SJSA1 (cell line): Measurements from ENCODE around the gene WWOX. TPM values are rescaled to one million over a fixed set of nuclear protein-coding genes. Genes with fewer than 3 reads are reported as not detected.

ENCODE experiments used
- DNase-seq, 2 experiments: peaks; one replicate each; pipeline ENCODE4 v3.0.0-alpha.2; 2015 to 2020; ENCODE audit warnings: low spot score in 2 of 2, low read depth in 1 of 2
- H3K27ac ChIP-seq: fragments of 250-450 bp; sonication (Bioruptor Pico); 2 replicates; pipeline ENCODE4 v1.5.1; 2020; ENCODE audit warnings: mild to moderate bottlenecking, moderate library complexity
- H3K27me3 ChIP-seq: fragments of 250-450 bp; sonication (Bioruptor Pico); replicated peaks from 2 replicates; pipeline ENCODE4 v1.5.1; 2020; ENCODE audit warnings: mild to moderate bottlenecking, moderate library complexity
- H3K36me3 ChIP-seq: fragments of 250-450 bp; sonication (Bioruptor Pico); 2 replicates; pipeline ENCODE4 v1.5.1; 2020; ENCODE audit warnings: mild to moderate bottlenecking
- H3K4me1 ChIP-seq: fragments of 250-450 bp; sonication (Bioruptor Pico); replicated peaks from 2 replicates; pipeline ENCODE4 v1.6.1; 2021; ENCODE audit warnings: mild to moderate bottlenecking
- H3K4me3 ChIP-seq: fragments of 250-450 bp; sonication (Bioruptor Pico); 2 replicates; pipeline ENCODE4 v1.5.1; 2020; ENCODE audit warnings: mild to moderate bottlenecking
- H3K9me3 ChIP-seq: fragments of 250-450 bp; sonication (Bioruptor Pico); replicated peaks from 2 replicates; pipeline ENCODE4 v1.5.1; 2020; ENCODE audit warnings: mild to moderate bottlenecking
- total RNA-seq: library from RNA; depleted of rRNA; stranded (reverse); fragments of >200 nt; shearing (Covaris generic); gene quantifications from 2 replicates; pipeline ENCODE4 v1.2.3, GENCODE V29; 2014

The WWOX gene
- total RNA-seq, 1 experiment from 2014 or later: 13.4 TPM

DNA sequence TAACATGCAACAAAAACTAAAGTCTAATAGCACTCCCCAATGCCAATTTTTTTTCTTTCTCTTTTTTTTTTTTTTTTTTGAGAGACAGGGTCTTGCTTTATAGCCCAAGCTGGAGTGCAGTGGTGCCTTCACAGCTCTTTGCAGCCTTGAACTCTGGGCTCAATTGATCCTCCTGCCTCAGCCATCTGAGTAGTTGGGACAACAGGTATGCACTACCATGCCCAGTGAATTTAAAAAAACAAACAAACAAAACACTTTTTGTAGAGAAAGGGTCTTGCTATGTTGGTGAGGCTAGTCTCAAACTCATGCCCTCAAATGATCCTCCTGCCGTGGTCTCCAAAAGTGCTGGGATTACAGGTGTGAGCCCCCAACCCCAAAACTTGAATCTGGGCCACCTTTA lies 632.3 kb downstream of the WWOX start:
- Histone ChIP-seq H3K27ac (no peak overlapping the region), H3K27me3 (no peaks in the 10 kb centered on the region), H3K36me3 (no peaks in the 10 kb centered on the region), H3K9me3 (peaks cover 5% of the 10 kb centered on the region), H3K4me3 (no peak overlapping the region), H3K4me1 (no peaks in the 10 kb centered on the region)
- DNase-seq: no peak

DNA sequence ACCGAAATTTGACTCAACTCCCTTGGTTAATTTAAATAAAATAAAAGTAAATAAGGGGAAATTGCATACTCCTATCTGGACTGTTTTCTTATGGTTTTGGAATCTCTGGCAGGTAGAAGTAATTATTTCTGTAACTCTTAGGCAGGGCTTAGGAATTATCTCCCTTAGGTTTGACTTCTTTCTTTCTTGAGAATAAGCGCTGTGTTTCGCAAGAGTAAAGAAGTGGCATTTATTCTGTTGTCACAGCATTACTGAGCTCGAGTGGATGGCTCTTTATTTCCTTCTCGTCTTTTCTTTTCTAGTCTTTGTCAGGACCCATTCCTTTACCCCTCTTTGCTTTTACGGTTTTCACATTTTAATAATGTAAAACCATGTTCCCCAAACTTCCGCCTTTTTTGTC lies 633.2 kb downstream of the WWOX start:
- Histone ChIP-seq H3K36me3 (no peaks in the 10 kb centered on the region), H3K4me1 (no peaks in the 10 kb centered on the region), H3K27ac (no peak overlapping the region), H3K27me3 (no peaks in the 10 kb centered on the region), H3K9me3 (peaks cover 5% of the 10 kb centered on the region), H3K4me3 (no peak overlapping the region)
- no peak for DNase-seq

DNA sequence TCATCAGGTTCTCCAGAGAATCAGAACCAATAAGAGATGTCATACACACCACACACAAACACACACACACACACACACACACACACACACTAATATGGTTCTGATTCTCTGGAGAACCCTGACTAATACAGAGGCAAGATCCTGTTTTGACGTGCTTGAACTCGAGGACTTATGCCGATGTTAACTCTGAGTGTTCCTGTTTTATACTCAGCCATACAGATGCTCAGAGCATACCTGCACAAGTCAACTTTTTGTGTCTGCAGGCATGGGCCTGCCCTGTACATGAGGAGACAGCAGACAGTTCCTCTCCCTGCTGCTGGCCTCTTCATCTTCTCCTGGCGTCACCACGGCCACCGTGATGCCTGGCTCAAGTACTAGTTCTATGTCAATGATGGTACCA lies 635.9 kb downstream of the WWOX start:
- Histone ChIP-seq H3K9me3 (peaks cover 5% of the 10 kb centered on the region; the same call in 1 of the 2 replicates), H3K36me3 (no peaks in the 10 kb centered on the region), H3K4me1 (no peaks in the 10 kb centered on the region), H3K27ac (no peak overlapping the region), H3K27me3 (no peaks in the 10 kb centered on the region), H3K4me3 (no peak overlapping the region)
- no peak for DNase-seq

DNA sequence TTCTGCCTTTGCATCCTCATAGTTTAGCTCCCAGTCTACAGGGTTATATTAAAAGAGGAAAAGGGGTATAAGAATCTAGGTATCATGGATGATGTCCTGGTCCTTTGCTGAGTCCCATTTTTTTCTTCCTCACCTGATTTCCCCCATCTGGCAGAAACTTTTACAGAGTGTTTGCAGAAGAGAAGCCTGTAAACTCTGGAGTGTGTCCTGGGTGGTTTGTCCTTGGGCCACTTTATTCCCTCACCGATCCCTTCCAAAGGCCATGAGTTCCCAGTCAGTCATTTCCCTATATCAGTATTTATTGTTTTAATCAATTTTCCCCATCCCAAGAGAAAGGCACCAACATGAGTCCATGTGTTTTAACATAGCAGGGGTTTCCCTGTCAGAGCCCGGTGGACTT lies 638.2 kb downstream of the WWOX start:
- H3K36me3 ChIP-seq: no peaks in the 10 kb centered on the region
- peaks cover 4% of the 10 kb centered on the region for H3K4me1 ChIP-seq
- no peak overlapping the region for H3K27ac ChIP-seq
- no peaks in the 10 kb centered on the region for H3K27me3 ChIP-seq
- H3K9me3 ChIP-seq: peaks cover 5% of the 10 kb centered on the region; the same call in 1 of the 2 replicates
- no peak overlapping the region for H3K4me3 ChIP-seq
- DNase-seq: no peak

DNA sequence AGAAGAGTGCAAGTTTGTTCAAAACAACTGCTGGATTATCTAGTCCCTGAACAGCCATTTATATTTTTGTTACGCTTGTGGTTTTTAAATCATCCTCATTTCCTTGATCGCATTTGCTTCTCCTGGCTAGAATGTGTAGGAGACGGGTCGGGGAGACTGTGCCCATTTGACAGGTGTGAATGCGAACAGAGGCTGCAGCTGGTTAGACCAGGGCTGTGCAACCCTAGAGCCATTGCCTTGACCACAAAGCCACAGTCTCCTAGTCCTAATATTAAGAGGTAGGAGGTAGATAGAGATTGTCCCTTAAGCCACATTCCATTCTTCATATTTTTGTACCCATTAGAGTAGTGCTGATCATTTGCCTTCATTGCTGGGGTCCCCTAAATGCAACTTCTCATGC lies 639.1 kb downstream of the WWOX start:
- Histone ChIP-seq H3K4me1 (peaks cover 10% of the 10 kb centered on the region), H3K9me3 (peaks cover 5% of the 10 kb centered on the region; the same call in 1 of the 2 replicates), H3K27me3 (no peaks in the 10 kb centered on the region), H3K36me3 (no peaks in the 10 kb centered on the region), H3K27ac (no peak overlapping the region), H3K4me3 (no peak overlapping the region)
- DNase-seq: no peak

DNA sequence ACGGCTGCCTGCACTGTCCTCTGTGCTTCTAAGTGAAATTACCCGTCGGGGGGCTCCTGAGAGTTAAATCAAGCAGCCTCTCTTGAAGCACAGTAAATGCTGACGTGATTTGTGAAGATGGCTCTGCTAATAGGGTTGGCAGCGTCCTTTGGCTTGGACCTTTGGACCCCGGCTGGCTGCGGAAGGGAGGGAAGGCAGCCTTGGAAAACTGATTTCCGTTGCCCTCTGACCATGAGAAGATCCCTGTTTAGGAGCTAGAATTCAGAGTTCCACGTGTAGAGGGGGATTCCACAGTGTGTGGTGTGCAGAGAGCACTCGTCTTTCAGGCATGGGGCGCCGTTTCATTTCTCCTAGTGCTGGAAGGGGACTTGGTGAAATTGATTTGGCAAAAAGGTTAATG lies 640.8 kb downstream of the WWOX start:
- H3K4me1 ChIP-seq: peaks cover 10% of the 10 kb centered on the region
- no peaks in the 10 kb centered on the region for H3K27me3 ChIP-seq
- DNase-seq: no peak
- H3K27ac ChIP-seq: no peak overlapping the region
- no peaks in the 10 kb centered on the region for H3K36me3 ChIP-seq
- no peak overlapping the region for H3K4me3 ChIP-seq
- H3K9me3 ChIP-seq: peaks cover 5% of the 10 kb centered on the region; the same call in 1 of the 2 replicates

DNA sequence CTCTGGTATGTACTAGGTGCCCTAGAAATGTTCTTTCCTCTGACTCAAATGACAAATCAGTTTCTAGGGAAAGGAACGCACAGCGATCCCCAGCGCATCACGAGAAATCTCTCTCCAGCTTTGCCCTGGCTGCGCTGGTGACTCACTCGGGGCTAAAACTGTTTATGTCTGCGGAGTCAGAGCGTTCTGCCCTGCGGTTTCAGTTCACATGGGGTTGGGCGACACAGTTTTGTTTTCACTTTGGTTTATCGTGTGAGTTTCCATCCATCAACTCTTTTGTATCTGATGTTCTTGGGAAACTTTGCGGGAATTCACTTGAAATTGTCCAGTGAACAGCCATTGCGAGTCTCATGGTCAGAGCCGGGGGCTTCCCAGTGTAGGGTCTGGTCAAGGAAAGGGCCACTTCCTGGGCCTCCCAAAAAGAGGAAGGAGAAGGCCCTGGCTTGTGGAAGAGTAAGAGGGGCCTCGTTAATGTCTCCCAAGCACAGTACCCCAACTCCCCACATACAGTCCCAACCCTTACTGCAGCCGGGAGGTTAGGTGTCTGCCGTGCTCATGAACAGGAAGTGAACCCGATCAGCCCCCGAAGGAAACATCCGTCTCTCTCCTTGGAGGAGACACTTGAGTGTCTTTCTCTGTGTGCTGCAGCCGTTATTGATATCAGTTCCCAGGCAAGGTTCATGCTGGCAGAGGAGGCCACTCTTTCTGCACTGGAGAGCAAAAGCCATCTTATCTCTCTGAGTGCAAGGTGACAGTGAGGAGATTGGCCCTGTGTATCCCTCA lies 643.2 kb downstream of the WWOX start:
- Histone ChIP-seq H3K27me3 (no peaks in the 10 kb centered on the region), H3K27ac (peak overlapping the region; percentile 59), H3K36me3 (no peaks in the 10 kb centered on the region), H3K9me3 (no peaks in the 10 kb centered on the region), H3K4me1 (peaks cover 10% of the 10 kb centered on the region), H3K4me3 (peak overlapping the region; percentile 30)
- peak; percentile 82 to 84 for DNase-seq

DNA sequence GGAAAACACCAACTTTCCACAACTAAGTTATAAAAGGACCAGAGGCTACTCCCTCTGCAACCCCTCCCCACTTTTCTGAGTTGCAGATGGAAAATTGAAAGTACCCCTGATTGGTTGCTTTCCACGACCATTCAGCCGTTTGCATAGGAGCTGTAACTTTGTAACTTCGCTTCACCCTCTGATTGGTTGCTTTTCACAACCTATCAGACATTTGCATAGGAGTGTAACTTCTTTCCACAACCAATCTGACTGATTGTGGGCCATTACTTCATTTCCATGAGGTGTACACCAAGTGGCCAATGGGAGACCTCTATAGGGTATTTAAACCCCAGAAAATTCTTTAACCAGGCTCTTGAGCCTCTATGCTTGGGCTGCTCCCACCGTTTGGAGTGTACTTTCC lies 644.1 kb downstream of the WWOX start:
- Histone ChIP-seq H3K27ac (no peak overlapping the region), H3K27me3 (no peaks in the 10 kb centered on the region), H3K4me3 (no peak overlapping the region), H3K36me3 (no peaks in the 10 kb centered on the region), H3K4me1 (peaks cover 10% of the 10 kb centered on the region), H3K9me3 (no peaks in the 10 kb centered on the region)
- no peak for DNase-seq

DNA sequence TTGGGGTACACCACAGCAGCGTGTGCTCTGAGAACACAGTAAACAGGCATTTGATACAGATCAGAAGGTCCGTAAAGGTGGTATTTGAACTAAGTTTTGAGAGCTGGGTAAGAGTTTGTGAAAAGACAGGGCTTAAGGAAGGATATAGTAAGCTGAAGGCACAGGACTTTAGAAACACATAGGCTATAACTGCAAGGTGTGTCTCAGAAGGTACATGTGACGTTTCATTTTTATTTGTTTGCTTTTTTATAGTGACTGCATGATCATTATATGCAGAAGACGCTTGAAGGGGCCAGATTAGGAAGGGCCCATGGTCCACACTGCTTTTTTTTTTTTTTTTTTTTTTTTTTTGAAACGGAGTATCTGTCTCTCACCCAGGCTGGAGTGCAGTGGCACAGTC lies 644.6 kb downstream of the WWOX start:
- Histone ChIP-seq H3K27me3 (no peaks in the 10 kb centered on the region), H3K36me3 (no peaks in the 10 kb centered on the region), H3K9me3 (no peaks in the 10 kb centered on the region), H3K4me1 (peaks cover 10% of the 10 kb centered on the region), H3K27ac (no peak overlapping the region), H3K4me3 (no peak overlapping the region)
- DNase-seq: no peak

DNA sequence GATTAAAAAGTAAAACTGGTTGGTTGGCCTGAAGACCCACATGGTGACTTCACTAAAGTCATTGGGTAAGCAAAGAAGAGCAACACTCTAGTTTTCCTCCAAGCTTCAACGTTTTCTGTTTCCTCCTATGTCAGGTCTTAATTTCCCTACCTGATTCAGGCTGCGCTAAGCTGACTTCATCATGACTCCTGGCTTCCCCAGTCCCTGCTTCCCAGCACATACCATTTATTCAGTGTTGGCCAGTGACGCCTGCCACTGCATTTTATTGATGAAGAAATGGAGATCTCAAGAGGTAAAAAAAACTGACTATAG lies 645.3 kb downstream of the WWOX start:
- DNase-seq: no peak
- no peaks in the 10 kb centered on the region for H3K36me3 ChIP-seq
- H3K4me3 ChIP-seq: no peak overlapping the region
- no peaks in the 10 kb centered on the region for H3K27me3 ChIP-seq
- H3K9me3 ChIP-seq: no peaks in the 10 kb centered on the region
- H3K4me1 ChIP-seq: peaks cover 10% of the 10 kb centered on the region
- no peak overlapping the region for H3K27ac ChIP-seq

DNA sequence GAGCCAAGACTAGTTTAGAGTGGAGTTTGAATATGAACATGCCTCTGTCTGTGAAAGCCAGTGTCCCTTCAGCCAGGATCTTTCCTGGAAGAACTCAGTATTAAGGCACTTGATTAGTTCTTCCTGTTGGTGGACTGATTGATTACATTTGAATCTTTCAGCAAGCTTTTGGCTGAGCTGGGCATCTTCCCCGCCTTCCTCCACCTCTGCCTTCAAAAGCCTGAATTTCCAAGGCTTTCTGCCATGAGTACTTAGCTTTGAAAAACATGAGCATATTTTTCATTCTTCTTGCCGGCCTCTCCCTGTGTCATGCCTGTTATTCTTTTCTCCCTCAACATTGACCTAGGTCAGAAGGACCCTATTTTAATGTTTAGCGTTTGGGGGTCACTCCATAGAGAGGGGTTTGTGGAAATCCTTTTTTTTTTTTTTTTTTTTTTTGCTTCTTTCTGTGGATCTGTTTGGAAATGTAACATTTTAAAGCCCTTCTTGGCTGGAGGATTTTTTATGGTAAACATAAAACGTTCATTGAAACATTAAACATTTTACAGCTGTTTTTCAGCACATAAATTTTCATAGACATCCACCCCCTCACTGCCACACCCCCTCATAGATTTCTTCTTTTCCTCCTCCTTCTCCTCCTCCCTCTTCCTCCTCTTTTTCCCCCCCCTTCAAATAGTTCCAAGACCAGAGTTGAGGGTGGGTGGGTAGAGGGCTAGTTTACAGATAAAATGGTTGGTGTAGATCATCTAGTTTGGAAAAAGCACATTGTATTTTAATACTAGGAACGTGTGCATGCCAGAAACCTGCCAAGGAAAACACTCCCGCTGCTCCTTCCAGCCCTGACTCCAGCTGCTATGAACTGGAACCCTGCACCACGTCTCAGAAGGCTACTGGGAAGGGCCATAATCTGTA lies 645.9 kb downstream of the WWOX start:
- no peak overlapping the region for H3K27ac ChIP-seq
- no peak overlapping the region for H3K4me3 ChIP-seq
- no peaks in the 10 kb centered on the region for H3K9me3 ChIP-seq
- no peaks in the 10 kb centered on the region for H3K27me3 ChIP-seq
- no peaks in the 10 kb centered on the region for H3K36me3 ChIP-seq
- peaks cover 10% of the 10 kb centered on the region for H3K4me1 ChIP-seq
- DNase-seq: no peak

DNA sequence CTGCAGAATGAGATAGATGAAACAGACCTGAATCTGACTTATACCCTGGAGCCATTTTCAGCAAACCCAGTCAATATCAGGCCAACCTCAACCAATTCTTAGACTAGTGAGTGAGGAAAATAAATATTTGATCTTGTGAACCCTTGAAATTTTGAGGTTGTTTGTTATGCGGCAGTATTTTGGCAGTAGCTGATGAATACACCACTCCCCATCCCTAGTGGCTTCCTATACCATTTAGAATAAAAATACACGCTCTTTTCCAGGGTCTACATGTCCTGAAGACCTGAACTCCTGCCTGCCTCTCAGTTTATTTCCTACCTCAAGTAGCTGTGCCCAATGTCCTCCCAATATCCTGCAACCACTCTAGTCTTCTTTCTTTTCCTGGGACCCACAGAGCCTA lies 647.3 kb downstream of the WWOX start:
- peaks cover 10% of the 10 kb centered on the region for H3K4me1 ChIP-seq
- DNase-seq: no peak
- H3K4me3 ChIP-seq: no peak overlapping the region
- no peaks in the 10 kb centered on the region for H3K9me3 ChIP-seq
- H3K27ac ChIP-seq: no peak overlapping the region
- H3K36me3 ChIP-seq: no peaks in the 10 kb centered on the region
- no peaks in the 10 kb centered on the region for H3K27me3 ChIP-seq

DNA sequence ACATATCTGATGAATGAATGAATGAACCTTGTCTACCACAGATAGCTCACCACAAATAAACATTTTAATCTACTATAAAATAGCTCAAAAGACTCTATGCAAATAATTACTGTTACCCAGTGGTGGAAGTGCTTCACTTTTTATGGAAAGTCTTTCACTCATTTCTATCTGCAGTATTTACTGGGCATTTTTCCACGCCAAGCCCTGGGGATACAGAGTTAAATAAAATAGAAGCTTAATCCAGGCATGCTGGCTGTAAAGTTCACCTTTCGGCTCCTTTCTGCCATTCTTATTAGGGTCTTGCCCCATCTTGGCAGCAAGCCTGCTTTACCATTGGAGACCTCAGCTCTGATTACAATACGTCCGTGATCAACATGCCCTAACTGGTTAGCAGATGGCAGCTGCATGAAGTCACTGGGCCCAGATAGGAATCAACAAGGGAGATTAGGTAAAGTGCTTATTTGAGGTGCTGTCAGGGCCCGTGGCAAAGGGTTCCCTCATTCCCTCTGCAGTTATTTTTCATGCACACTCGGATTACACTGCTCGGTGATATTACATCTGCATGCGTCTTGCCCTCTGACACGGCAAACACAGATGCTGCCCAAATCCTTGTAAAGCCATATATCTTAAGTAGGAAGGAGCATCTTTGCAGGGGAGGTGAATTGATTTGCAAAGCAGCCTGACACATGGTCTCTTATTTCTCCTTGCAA lies 648.9 kb downstream of the WWOX start:
- H3K36me3 ChIP-seq: no peaks in the 10 kb centered on the region
- H3K4me1 ChIP-seq: no peaks in the 10 kb centered on the region
- no peaks in the 10 kb centered on the region for H3K27me3 ChIP-seq
- no peak overlapping the region for H3K27ac ChIP-seq
- DNase-seq: no peak
- no peaks in the 10 kb centered on the region for H3K9me3 ChIP-seq
- no peak overlapping the region for H3K4me3 ChIP-seq
